ENCODE data around the gene TMEM33. TPM values are rescaled to one million over a fixed set of nuclear protein-coding genes. Genes with fewer than 3 reads are reported as not detected.

Gene TMEM33
- total RNA-seq: 10 to 100 TPM; 30.9 to 61.1 (median 47.8) TPM

GRCh38 chr4:41934901-41935651 is at the start of gene TMEM33:
TMEM33 (plus strand) TSS chr4:41935429; CDS start chr4:41935485, 56 bp downstream.
- Histone ChIP-seq H3K36me3 (no peaks in the 10 kb centered on the region), H3K27ac (peak within 1 kb of the TSS; percentile 24 to 76), H3K9me3 (no peaks in the 10 kb centered on the region), H3K4me1 (peaks cover 0 to 12% of the 10 kb centered on the region in 2 donors), H3K27me3 (no peaks in the 10 kb centered on the region), H3K4me3 (peak within 1 kb of the TSS; percentile 66 to 88)
- intact Hi-C loops (cut with DNase I; ENCODE audit: low total_unique reads): loop anchor here (10.0 kb wide), 1 partner anchor 50 kb away; the partner anchor contains the start of gene DCAF4L1
- TF ChIP-seq, protein P1, sequence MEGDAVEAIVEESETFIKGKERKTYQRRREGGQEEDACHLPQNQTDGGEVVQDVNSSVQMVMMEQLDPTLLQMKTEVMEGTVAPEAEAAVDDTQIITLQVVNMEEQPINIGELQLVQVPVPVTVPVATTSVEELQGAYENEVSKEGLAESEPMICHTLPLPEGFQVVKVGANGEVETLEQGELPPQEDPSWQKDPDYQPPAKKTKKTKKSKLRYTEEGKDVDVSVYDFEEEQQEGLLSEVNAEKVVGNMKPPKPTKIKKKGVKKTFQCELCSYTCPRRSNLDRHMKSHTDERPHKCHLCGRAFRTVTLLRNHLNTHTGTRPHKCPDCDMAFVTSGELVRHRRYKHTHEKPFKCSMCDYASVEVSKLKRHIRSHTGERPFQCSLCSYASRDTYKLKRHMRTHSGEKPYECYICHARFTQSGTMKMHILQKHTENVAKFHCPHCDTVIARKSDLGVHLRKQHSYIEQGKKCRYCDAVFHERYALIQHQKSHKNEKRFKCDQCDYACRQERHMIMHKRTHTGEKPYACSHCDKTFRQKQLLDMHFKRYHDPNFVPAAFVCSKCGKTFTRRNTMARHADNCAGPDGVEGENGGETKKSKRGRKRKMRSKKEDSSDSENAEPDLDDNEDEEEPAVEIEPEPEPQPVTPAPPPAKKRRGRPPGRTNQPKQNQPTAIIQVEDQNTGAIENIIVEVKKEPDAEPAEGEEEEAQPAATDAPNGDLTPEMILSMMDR (IDR thresholded peaks at IDR 0.05): peak in 1 of 4 experiments; percentile 19
- peak in 1 of 2 donors; percentile 61 for TF ChIP-seq POLR2A (IDR thresholded peaks at IDR 0.05)
- peak; percentile 84 to 86 for DNase-seq

- Histone ChIP-seq H3K27me3 (peaks cover 10 to 13% of the 10 kb centered on the region in 2 donors), H3K9me3 (no peaks in the 10 kb centered on the region), H3K4me3 (no peak overlapping the region), H3K4me1 (peaks cover 0 to 15% of the 10 kb centered on the region in 2 donors), H3K27ac (no peak overlapping the region), H3K36me3 (no peaks in the 10 kb centered on the region)
- DNase-seq: no peak
- TF ChIP-seq POLR2A (IDR thresholded peaks at IDR 0.05): no peak
- TF ChIP-seq, protein P1 (IDR thresholded peaks at IDR 0.05): no peak
- intact Hi-C loops (cut with DNase I; ENCODE audit: low total_unique reads): no loop called here
Observed at GRCh38 chr4:41885456-41885855, 49.8 kb upstream of the TMEM33 start.

GRCh38 chr4:41887277-41887676 is 48.0 kb upstream of the TMEM33 start:
- DNase-seq: no peak
- intact Hi-C loops (cut with DNase I; ENCODE audit: low total_unique reads): no loop called here
- Histone ChIP-seq H3K27ac (no peak overlapping the region), H3K36me3 (no peaks in the 10 kb centered on the region), H3K9me3 (no peaks in the 10 kb centered on the region), H3K4me3 (no peak overlapping the region), H3K27me3 (peaks cover 2 to 4% of the 10 kb centered on the region in 2 donors), H3K4me1 (peaks cover 0 to 1% of the 10 kb centered on the region in 2 donors)
- TF ChIP-seq, protein P1 (IDR thresholded peaks at IDR 0.05): no peak
- no peak for TF ChIP-seq POLR2A (IDR thresholded peaks at IDR 0.05)

DNA sequence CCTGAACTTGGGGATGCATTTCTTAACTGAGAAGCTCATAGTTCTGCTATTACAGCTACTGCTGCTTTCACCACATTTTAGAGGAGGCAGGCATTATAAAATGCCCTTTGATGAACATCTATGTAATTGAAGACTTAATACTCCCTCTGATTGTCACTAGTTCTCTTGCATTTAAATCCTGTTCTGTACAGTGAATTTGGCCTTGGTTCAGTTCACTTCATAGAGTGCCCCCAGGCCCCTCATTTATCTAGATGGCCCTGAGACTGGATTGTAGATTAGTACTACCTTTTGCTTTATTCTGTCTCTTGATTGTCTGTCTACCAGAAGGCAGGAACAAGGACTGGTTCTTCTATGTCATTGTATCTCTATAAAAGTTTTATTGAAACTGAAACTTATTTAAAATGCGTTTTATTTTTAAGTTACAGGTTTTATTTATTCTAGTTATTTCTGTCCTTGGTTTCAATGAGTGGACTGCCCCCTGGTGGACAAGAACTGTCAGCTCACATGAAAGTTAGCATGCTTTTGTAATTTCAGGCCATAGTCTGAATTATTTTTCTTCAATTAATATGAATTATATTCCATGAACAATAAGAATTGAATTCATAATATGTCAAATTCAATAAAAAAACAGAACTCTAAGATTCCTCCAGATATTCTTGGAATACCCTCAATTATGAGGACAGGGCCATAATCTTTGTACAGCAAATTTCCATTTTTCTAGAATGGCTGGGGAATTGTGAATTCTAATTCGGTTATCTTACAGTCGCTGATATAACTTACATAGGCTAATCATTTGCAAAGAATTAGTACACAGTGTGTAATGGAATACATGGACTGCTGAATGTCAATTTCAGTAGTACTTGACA is 47.2 kb upstream of the TMEM33 start:
- Histone ChIP-seq H3K36me3 (no peaks in the 10 kb centered on the region), H3K9me3 (no peaks in the 10 kb centered on the region), H3K4me1 (no peaks in the 10 kb centered on the region), H3K27ac (no peak overlapping the region), H3K27me3 (no peaks in the 10 kb centered on the region), H3K4me3 (no peak overlapping the region)
- TF ChIP-seq, protein P1 (IDR thresholded peaks at IDR 0.05): peak; percentile 50 to 58 (median 52)
- no peak for TF ChIP-seq POLR2A (IDR thresholded peaks at IDR 0.05)
- DNase-seq: no peak
- intact Hi-C loops (cut with DNase I; ENCODE audit: low total_unique reads): no loop called here
